Muscle of back (tissue), 13 donors: Measurements from ENCODE around the gene SPATA22. TPM values are rescaled to one million over a fixed set of nuclear protein-coding genes. Genes with fewer than 3 reads are reported as not detected.
"Not testable (repeated sequence)": the region's sequence is repeated elsewhere in the genome, so short reads cannot be mapped to it uniquely, and the experiment has no call there.

Experiments
- DNase-seq, 3 donors: peaks; one replicate each; pipeline versions ENCODE4 v3.0.0 to v3.0.0-alpha.2; 2013
- long read RNA-seq, 9 donors: transcript quantifications; one replicate each; lab custom pipeline, GENCODE V29; 2026
- polyA plus RNA-seq, 10 donors: library from polyadenylated mRNA; unstranded; fragments of 120-200 nt; gene quantifications; one replicate each; pipeline ENCODE4 v1.2.1, GENCODE V29; 2013; ENCODE audit not compliant: insufficient read length in 10 of 10

SPATA22 gene
- polyA plus RNA-seq: 1 to 10 TPM in 1 of 10 donors, under 1 TPM in 8, not detected in 1; 0.08 to 1.2 (median 0.63) TPM
- long read RNA-seq, donor 1: 0 reads
- long read RNA-seq, donor 2: 0 reads
- long read RNA-seq, donor 3: 0 reads
- long read RNA-seq, donor 4: 0 reads
- long read RNA-seq, donor 5: 0 reads
- long read RNA-seq, donor 6: 0 reads
- long read RNA-seq, donor 7: 0 reads
- long read RNA-seq, donor 8: 0 reads
- long read RNA-seq, donor 9: 0 reads

DNA sequence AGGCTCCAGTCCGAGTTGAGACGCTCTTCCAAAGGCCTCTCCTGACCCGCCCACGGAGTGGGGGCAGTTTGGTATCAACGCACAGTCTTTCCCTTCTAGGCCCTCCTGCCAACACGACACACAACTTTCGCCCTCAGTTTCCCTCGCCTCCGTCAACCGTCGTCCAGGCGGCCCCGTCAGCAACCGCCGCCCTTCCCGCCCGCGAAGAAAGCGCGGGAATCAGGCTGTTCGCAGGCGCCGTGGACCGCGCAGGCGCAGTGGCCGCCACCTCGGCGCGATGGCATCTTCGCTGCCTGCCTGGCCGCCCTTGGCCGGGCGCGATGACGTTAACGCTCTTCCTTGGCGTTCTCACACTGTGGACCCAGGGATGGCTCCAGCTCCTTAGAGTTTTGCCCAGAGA, at the start of gene SPATA22:
TSS of gene SPATA22 (minus strand) at position 221 of the 400 bp plus-strand sequence. CDS start 2,494 bp downstream, outside the sequence.
- no peak for DNase-seq

GRCh38 chr17:3519472-3519871, 47.9 kb upstream of the SPATA22 start:
- not testable (repeated sequence) for DNase-seq

GRCh38 chr17:3514873-3515272, 43.3 kb upstream of the SPATA22 start:
- no peak for DNase-seq

DNA sequence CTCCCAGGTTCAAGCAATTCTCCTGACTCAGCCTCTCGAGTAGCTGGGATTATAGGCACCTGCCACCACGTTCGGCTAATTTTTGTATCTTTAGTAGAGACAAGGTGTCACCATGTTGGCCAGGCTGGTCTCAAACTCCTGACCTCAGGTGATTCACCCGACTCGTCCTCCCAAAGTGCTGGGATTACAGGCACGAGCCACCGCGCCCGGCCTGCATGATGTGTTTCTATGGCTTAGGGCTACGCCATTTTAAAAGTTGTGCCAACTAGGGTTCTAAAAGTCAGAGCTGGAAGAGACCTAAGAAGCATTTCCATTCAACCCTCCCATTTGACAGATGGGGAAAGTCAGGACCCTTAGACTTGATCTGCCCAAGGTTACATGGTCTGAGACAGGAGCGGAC, 42.5 kb upstream of the SPATA22 start:
- not testable (repeated sequence) for DNase-seq

DNA sequence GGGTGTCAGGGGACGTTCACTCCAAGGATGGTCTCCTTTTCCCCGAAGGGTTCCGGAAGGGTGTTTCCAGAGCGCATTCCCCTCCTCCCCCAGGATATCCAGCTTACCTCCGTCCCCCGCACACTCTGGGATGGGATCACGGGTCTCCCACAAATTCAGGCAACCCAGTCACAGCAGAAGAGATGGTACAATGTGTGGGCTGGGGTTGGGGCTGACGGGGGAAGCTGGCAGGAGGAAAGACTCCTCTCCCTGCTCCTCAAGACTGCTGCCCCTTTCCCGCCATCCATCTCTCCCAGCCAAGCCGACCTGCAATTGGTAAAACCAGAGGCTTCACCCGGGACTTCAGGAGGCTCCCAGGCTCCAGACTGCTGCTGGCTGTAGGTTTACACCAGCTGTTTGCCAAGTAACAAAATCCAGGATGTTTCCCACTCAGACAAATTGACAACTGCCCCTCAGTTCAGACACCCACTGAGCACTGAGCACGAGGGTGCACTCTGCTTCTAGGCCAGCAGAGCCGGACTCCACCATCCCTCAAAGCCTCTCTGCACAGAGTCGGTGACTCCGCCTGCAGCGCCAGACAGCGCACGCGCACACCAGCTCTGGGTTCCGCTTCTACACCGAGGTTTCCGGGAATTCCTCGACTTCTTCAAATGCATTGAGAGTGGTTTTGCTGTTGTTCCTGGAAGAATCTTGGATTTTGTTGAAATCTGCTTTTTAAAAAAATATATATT, 41.9 kb upstream of the SPATA22 start:
- peak in 1 of 3 donors; percentile 31 for DNase-seq

GRCh38 chr17:3512505-3513171, 41.0 kb upstream of the SPATA22 start:
- peak; percentile 69 to 92 (median 91) for DNase-seq

DNA sequence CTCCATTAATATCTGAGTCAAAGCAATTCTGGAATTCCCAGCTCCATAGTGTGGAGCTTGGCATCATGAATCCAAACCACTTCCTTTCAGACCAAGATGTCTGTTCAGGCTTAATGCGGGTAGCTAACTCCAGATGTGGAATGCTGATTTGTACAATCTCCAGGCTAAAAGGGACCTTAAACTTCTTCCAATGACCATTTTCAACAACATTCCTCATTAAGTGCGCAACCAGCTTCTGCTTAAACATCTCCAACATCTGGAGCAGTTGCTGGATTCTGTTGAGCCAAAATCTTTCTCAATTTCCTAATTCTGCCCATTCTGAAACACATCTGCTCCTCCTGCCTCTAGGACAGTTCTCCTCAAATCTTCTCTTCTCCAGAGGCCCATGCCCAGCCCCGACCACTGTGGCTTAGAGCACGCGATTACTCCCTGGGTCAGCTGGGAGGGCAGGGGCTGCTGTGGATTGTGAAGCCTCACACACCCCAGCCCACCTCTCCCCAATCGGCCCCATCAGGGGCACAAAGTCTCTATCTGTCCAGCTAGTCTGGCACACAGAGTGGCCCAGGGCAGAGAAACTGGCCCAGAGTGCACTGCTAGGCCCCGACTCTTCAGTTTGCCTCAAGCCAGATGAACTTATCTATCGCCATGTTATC, 40.4 kb upstream of the SPATA22 start:
- peak in 1 of 3 donors; percentile 45 for DNase-seq

GRCh38 chr17:3510090-3510489, 38.5 kb upstream of the SPATA22 start:
- DNase-seq: no peak

GRCh38 chr17:3507869-3508268, 36.2 kb upstream of the SPATA22 start:
- DNase-seq: no peak

GRCh38 chr17:3507071-3507470, 35.5 kb upstream of the SPATA22 start:
- no peak for DNase-seq

GRCh38 chr17:3506054-3506453, 34.4 kb upstream of the SPATA22 start:
- DNase-seq: no peak

GRCh38 chr17:3505008-3505407, 33.4 kb upstream of the SPATA22 start:
- no peak for DNase-seq

DNA sequence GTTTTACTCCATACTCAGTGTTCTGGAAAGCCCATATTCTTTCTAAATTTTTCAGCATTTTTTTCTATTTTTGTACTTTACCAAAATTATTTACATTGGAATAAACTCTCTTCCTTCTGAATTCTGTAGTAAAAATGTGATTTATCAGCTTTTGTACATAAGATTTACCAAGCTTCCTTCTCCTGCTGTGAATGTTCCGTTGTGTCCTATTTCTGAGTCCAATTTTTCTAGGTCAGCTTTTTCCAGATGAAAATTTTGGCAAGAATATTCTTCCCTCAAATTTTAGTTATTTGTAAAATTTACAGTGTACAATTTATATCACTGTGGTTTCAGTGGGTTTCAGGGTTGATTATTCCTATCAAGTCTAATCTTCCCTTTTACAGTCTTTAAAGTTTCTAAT, 31.7 kb upstream of the SPATA22 start:
- peak; percentile 33 to 61 (median 50) for DNase-seq

GRCh38 chr17:3502466-3502865, 30.8 kb upstream of the SPATA22 start:
- DNase-seq: peak in 2 of 3 donors; percentile 16 to 26

GRCh38 chr17:3501344-3501743, 29.7 kb upstream of the SPATA22 start:
- peak in 1 of 3 donors; percentile 26 for DNase-seq

GRCh38 chr17:3497101-3497500, 25.5 kb upstream of the SPATA22 start:
- DNase-seq: no peak

GRCh38 chr17:3485481-3486068, 14.0 kb upstream of the SPATA22 start:
- DNase-seq: no peak

DNA sequence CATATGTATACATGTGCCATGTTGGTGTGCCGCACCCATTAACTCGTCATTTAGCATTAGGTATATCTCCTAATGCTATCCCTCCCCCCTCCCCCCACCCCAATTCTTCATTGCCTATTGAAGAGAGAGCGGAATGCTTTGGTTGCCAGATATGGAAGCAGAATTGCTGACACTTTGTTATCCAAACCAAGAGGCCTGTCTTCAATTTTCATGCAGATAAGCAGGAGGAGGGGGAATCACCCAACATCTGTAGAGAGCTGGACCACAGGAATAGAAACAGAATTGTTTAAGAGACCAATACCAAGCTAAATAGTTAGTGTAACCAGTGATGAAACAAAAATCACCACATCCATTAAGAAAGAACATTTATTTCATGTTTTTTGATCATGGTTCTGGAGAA, 11.2 kb upstream of the SPATA22 start:
- DNase-seq: no peak

GRCh38 chr17:3479988-3480387, 8.4 kb upstream of the SPATA22 start:
- DNase-seq: no peak

DNA sequence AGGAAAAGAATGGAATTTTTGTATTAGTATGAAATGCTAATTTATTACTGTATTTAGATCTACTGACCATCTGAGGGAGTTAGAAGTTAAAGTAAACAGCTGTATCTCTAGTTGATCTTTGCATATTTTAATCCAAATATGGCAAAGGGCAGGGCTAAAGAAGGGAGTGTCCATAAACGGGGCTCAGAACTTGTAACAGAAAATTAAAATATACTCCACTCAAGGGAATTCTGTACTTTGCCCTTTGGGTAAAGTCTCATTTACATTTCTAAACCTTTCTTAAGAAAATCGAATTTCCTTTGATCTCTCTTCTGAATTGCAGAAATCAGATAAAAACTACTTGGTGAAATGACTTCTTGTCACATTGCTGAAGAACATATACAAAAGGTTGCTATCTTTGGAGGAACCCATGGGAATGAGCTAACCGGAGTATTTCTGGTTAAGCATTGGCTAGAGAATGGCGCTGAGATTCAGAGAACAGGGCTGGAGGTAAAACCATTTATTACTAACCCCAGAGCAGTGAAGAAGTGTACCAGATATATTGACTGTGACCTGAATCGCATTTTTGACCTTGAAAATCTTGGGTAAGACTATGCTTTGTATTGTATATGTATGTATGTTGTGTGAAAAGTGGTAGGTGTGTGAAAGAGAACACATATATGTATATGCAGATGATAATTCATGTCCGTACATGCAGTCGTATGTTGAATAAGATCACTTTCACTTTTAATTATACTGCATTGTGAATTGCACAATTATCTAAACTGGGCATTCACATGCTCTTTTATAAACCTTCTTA, 4.4 kb upstream of the SPATA22 start, which contains the start of gene ASPA:
TSS of gene ASPA (plus strand) at position 186 of the 799 bp plus-strand sequence. CDS start at position 349, 163 bp downstream.
- peak; percentile 23 to 66 (median 24) for DNase-seq

DNA sequence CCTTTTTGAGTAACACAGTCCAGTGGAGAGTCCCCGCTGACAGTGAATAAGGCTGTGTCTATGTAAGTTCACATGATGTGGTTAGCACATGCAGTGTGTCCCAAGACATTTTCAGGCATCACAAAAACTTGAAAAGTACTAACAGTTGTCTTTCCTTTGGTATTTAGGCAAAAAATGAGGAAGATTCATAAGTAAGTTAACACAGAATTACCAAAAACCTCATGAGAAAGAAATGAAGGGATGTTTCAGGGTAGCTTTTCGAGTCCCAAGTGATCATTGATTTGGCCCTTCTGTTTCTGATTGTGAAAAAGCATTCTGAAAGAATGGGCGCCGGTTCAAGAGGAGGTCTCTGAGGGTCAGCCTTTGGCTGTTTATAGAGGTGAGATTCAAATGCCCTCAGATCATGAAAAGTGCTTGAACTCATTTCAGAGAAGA, 3.6 kb upstream of the SPATA22 start:
- DNase-seq: peak; percentile 20 to 72 (median 25)
